ENCODE measurements around the gene CALHM6. TPM values are rescaled to one million over a fixed set of nuclear protein-coding genes. Genes with fewer than 3 reads are reported as not detected.

Gene CALHM6
- total and polyA plus RNA-seq, 4 donors: 2.0 to 22.4 (median 6.2) TPM

DNA sequence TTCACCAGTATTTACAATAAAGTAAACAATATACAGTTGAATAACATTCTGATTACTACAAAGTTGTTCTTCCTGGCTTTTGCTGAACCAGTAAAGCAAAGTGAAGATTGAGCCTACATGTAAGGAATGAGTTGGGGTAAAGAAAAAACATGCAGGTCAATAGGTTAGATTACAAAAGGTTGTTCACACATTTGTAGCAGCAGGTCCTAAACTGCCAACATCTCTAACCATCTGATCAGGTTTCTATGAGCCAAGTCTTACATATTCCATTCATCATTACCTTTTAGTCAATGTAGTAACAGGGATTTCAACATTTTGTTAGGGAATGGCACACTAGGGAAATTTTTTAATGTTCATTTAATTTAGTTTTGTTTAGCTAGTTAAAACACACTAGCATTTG lies 9.3 kb upstream of the CALHM6 start:
- DNase-seq (ENCODE audit: low spot score): no peak
- H3K9ac ChIP-seq (ENCODE audit: low read depth in 1 of 2, low read length in 2 of 2): no peak overlapping the region
- no peaks in the 10 kb centered on the region for H3K36me3 ChIP-seq (ENCODE audit: control insufficient read depth in 4 of 4, insufficient read depth in 3 of 4, low read depth in 1 of 4, low read length in 3 of 4)
- H3K9me3 ChIP-seq (ENCODE audit: control insufficient read depth in 4 of 4, low read length in 3 of 4): no peaks in the 10 kb centered on the region
- peaks cover 0 to 9% (median 0%) of the 10 kb centered on the region in 4 donors for H3K4me1 ChIP-seq (ENCODE audit: control insufficient read depth in 4 of 4, insufficient read depth in 4 of 4, low read length in 3 of 4)
- TF ChIP-seq, protein P1, sequence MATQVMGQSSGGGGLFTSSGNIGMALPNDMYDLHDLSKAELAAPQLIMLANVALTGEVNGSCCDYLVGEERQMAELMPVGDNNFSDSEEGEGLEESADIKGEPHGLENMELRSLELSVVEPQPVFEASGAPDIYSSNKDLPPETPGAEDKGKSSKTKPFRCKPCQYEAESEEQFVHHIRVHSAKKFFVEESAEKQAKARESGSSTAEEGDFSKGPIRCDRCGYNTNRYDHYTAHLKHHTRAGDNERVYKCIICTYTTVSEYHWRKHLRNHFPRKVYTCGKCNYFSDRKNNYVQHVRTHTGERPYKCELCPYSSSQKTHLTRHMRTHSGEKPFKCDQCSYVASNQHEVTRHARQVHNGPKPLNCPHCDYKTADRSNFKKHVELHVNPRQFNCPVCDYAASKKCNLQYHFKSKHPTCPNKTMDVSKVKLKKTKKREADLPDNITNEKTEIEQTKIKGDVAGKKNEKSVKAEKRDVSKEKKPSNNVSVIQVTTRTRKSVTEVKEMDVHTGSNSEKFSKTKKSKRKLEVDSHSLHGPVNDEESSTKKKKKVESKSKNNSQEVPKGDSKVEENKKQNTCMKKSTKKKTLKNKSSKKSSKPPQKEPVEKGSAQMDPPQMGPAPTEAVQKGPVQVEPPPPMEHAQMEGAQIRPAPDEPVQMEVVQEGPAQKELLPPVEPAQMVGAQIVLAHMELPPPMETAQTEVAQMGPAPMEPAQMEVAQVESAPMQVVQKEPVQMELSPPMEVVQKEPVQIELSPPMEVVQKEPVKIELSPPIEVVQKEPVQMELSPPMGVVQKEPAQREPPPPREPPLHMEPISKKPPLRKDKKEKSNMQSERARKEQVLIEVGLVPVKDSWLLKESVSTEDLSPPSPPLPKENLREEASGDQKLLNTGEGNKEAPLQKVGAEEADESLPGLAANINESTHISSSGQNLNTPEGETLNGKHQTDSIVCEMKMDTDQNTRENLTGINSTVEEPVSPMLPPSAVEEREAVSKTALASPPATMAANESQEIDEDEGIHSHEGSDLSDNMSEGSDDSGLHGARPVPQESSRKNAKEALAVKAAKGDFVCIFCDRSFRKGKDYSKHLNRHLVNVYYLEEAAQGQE (IDR thresholded peaks at IDR 0.05): no peak
- TF ChIP-seq NR2F2 (IDR thresholded peaks at IDR 0.05) (no peak), FOXA1 (IDR thresholded peaks at IDR 0.05) (no peak), RXRA (IDR thresholded peaks at IDR 0.05) (no peak), RAD21 (IDR thresholded peaks at IDR 0.05) (no peak), HNF4A (conservative IDR thresholded peaks at IDR 0.05) (no peak), CTCF (IDR thresholded peaks at IDR 0.05; ENCODE audit: low read depth, low read length, missing input control) (no peak), EGR1 (IDR thresholded peaks at IDR 0.05; ENCODE audit: low read depth in 2 of 2) (no peak), TAF1 (conservative IDR thresholded peaks at IDR 0.05) (no peak), JUND (IDR thresholded peaks at IDR 0.05) (no peak), GABPA (IDR thresholded peaks at IDR 0.05 in 1 of 2, conservative IDR thresholded peaks at IDR 0.05 in 1 of 2) (no peak), FOXA2 (IDR thresholded peaks at IDR 0.05) (no peak), MAX (IDR thresholded peaks at IDR 0.05) (no peak), SP1 (IDR thresholded peaks at IDR 0.05) (no peak)
- TF ChIP-seq, protein P2, sequence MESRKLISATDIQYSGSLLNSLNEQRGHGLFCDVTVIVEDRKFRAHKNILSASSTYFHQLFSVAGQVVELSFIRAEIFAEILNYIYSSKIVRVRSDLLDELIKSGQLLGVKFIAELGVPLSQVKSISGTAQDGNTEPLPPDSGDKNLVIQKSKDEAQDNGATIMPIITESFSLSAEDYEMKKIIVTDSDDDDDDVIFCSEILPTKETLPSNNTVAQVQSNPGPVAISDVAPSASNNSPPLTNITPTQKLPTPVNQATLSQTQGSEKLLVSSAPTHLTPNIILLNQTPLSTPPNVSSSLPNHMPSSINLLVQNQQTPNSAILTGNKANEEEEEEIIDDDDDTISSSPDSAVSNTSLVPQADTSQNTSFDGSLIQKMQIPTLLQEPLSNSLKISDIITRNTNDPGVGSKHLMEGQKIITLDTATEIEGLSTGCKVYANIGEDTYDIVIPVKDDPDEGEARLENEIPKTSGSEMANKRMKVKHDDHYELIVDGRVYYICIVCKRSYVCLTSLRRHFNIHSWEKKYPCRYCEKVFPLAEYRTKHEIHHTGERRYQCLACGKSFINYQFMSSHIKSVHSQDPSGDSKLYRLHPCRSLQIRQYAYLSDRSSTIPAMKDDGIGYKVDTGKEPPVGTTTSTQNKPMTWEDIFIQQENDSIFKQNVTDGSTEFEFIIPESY (IDR thresholded peaks at IDR 0.05): no peak
- TF ChIP-seq, protein P3, sequence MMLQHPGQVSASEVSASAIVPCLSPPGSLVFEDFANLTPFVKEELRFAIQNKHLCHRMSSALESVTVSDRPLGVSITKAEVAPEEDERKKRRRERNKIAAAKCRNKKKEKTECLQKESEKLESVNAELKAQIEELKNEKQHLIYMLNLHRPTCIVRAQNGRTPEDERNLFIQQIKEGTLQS (IDR thresholded peaks at IDR 0.05): no peak
- H3K4me3 ChIP-seq (ENCODE audit: low read depth in 1 of 3, low read length in 3 of 3): no peak overlapping the region
- no peaks in the 10 kb centered on the region for H3K27me3 ChIP-seq (ENCODE audit: control insufficient read depth in 4 of 4, insufficient read depth in 4 of 4, low read length in 3 of 4)
- H3K27ac ChIP-seq (ENCODE audit: low read depth in 1 of 2, low read length in 2 of 2): no peak overlapping the region

DNA sequence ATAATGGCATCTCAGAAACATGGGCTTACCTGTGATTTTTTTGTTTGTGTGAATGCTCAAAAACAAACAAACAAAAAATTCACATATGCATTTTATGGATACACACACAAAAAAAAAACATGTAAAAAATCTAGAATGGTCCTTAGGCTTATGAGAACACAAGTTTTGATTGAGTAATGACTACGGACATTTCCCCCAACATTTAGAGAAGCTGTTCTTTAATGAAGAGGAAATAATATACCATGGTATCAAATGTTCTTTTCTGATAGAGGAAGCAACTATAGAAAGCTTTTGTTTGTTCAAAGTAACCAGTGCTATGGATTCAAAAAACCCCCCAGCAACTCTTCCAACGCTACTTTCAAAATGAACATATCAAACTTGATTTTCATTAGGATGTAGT lies 8.6 kb upstream of the CALHM6 start:
- Histone ChIP-seq H3K36me3 (ENCODE audit: control insufficient read depth in 4 of 4, insufficient read depth in 3 of 4, low read depth in 1 of 4, low read length in 3 of 4) (no peaks in the 10 kb centered on the region), H3K4me1 (ENCODE audit: control insufficient read depth in 4 of 4, insufficient read depth in 4 of 4, low read length in 3 of 4) (peaks cover 0 to 6% (median 0%) of the 10 kb centered on the region in 4 donors), H3K9me3 (ENCODE audit: control insufficient read depth in 4 of 4, low read length in 3 of 4) (no peaks in the 10 kb centered on the region), H3K27me3 (ENCODE audit: control insufficient read depth in 4 of 4, insufficient read depth in 4 of 4, low read length in 3 of 4) (no peaks in the 10 kb centered on the region), H3K4me3 (ENCODE audit: low read depth in 1 of 3, low read length in 3 of 3) (no peak overlapping the region), H3K27ac (ENCODE audit: low read depth in 1 of 2, low read length in 2 of 2) (no peak overlapping the region), H3K9ac (ENCODE audit: low read depth in 1 of 2, low read length in 2 of 2) (no peak overlapping the region)
- DNase-seq (ENCODE audit: low spot score): no peak
- TF ChIP-seq YY1 (IDR thresholded peaks at IDR 0.05) (no peak), CTCF (IDR thresholded peaks at IDR 0.05; ENCODE audit: low read depth, low read length, missing input control) (no peak)
- TF ChIP-seq, protein P2 (IDR thresholded peaks at IDR 0.05): no peak
- 86% methylated on average over 2 of the region's 2 CpGs for whole genome bisulfite sequencing

Data from liver (tissue), 9 donors.